Adipocyte (in vitro differentiated cells): ENCODE data around the gene EMP1.

Experiments used
- DNase-seq: peaks from one replicate; pipeline ENCODE4 v3.0.0-alpha.2; 2015; ENCODE audit warnings: low read depth
- H3K27me3 ChIP-seq: replicated peaks from 2 replicates; pipeline ENCODE4 v1.7.0; 2013; ENCODE audit warnings: mild to moderate bottlenecking, low read length, moderate library complexity; ENCODE audit not compliant: control insufficient read depth, insufficient read depth
- H3K36me3 ChIP-seq: 2 replicates; pipeline ENCODE4 v1.7.0; 2013; ENCODE audit warnings: low read length, mild to moderate bottlenecking, moderate library complexity; ENCODE audit not compliant: control insufficient read depth, insufficient read depth, severe bottlenecking
- H3K4me1 ChIP-seq: 2 replicates; pipeline ENCODE4 v1.7.0; 2013; ENCODE audit warnings: mild to moderate bottlenecking, low read length, moderate library complexity; ENCODE audit not compliant: control insufficient read depth, insufficient read depth
- H3K4me3 ChIP-seq: 2 replicates; pipeline ENCODE4 v1.7.0; 2013; ENCODE audit warnings: mild to moderate bottlenecking, low read length, moderate library complexity
- H3K9ac ChIP-seq: 2 replicates; pipeline ENCODE4 v1.7.0; 2013; ENCODE audit warnings: mild to moderate bottlenecking, low read length, moderate library complexity
- H3K9me3 ChIP-seq: 2 replicates; pipeline ENCODE4 v1.7.0; 2013; ENCODE audit warnings: mild to moderate bottlenecking, low read length, moderate library complexity; ENCODE audit not compliant: control insufficient read depth

Gene EMP1

DNA sequence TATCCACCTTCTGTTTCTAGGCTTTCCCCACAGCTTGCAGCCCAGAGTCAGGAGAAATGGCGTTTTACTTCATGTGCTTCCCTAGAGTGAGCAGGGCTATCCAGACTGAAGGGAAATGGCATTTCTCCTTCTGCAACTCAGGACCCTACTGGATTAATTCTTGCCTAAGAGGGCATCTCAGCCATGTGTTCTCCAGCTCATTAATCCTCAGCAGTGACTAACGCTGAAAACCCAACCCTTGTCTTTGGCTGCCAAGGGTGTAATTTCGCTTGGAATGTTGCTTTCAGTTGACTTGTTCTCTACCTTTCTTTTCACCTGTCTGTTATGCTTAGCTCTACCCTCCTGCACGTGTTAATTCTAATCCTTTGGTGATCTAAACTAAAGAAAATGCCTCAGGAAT, 21.0 kb upstream of the EMP1 start:
- H3K4me1 ChIP-seq = peaks cover 70% of the 10 kb centered on the region
- no peaks in the 10 kb centered on the region for H3K36me3 ChIP-seq
- no peak overlapping the region for H3K4me3 ChIP-seq
- peak; percentile 72 for DNase-seq
- no peaks in the 10 kb centered on the region for H3K27me3 ChIP-seq
- no peaks in the 10 kb centered on the region for H3K9me3 ChIP-seq
- H3K9ac ChIP-seq = peak overlapping the region; percentile 61

- Histone ChIP-seq H3K27me3 (no peaks in the 10 kb centered on the region), H3K9me3 (no peaks in the 10 kb centered on the region), H3K9ac (no peak overlapping the region), H3K4me1 (peaks cover 63% of the 10 kb centered on the region), H3K36me3 (no peaks in the 10 kb centered on the region), H3K4me3 (no peak overlapping the region)
- no peak for DNase-seq
Observed at GRCh38 chr12:13176256-13176655, 20.3 kb upstream of the EMP1 start.

DNA sequence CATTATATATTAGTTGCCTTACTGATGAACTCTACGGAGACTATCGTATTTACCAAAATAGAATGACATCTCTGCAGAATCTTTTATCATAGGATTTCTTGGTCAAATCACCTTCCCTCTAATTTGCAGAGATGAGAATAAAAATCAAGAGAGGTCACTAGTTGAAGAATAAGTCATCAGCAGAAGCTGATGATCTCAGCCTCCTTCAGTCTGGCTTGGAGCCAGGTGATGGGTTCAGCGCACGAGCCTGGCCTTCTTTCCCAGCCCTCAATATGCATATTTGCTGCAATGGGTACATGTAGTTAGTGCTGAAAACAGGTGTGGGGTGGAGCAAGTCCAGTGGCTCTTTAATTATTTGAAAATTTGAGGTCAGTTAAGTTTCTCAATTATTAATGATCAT, 19.2 kb upstream of the EMP1 start:
- no peaks in the 10 kb centered on the region for H3K36me3 ChIP-seq
- H3K27me3 ChIP-seq = no peaks in the 10 kb centered on the region
- peaks cover 52% of the 10 kb centered on the region for H3K4me1 ChIP-seq
- no peak for DNase-seq
- no peak overlapping the region for H3K4me3 ChIP-seq
- H3K9me3 ChIP-seq = no peaks in the 10 kb centered on the region
- no peak overlapping the region for H3K9ac ChIP-seq

DNA sequence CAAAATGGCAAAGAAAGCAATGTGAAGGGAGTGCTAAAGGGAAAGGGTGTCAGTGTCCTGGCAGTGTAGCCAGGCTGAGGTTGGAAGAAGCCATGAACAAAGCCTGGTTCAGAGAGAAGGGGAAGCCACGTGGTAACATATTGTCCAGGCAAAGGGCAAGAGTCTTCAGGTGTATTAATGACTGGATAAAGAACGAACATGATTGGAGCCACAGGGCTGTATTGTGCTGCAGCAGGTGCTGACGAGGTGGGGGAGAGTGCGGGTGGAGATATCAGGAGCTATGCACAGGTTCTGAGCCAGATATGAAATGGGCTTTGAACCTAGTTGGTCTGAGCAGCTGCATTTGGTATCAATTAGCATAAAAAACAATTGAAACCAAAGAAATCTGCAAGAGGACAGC, 18.6 kb upstream of the EMP1 start:
- peaks cover 47% of the 10 kb centered on the region for H3K4me1 ChIP-seq
- H3K27me3 ChIP-seq = no peaks in the 10 kb centered on the region
- peak; percentile 13 for DNase-seq
- H3K9me3 ChIP-seq = no peaks in the 10 kb centered on the region
- no peaks in the 10 kb centered on the region for H3K36me3 ChIP-seq
- H3K4me3 ChIP-seq = no peak overlapping the region
- H3K9ac ChIP-seq = no peak overlapping the region

- H3K9me3 ChIP-seq = no peaks in the 10 kb centered on the region
- no peaks in the 10 kb centered on the region for H3K36me3 ChIP-seq
- no peak for DNase-seq
- no peaks in the 10 kb centered on the region for H3K27me3 ChIP-seq
- peaks cover 39% of the 10 kb centered on the region for H3K4me1 ChIP-seq
- peak overlapping the region; percentile 70 for H3K4me3 ChIP-seq
- peak overlapping the region; percentile 72 for H3K9ac ChIP-seq
Observed at GRCh38 chr12:13178568-13179210, 17.8 kb upstream of the EMP1 start.

- peak overlapping the region; percentile 70 for H3K4me3 ChIP-seq
- no peaks in the 10 kb centered on the region for H3K36me3 ChIP-seq
Observed at GRCh38 chr12:13179211-13180074, 17.1 kb upstream of the EMP1 start.

DNA sequence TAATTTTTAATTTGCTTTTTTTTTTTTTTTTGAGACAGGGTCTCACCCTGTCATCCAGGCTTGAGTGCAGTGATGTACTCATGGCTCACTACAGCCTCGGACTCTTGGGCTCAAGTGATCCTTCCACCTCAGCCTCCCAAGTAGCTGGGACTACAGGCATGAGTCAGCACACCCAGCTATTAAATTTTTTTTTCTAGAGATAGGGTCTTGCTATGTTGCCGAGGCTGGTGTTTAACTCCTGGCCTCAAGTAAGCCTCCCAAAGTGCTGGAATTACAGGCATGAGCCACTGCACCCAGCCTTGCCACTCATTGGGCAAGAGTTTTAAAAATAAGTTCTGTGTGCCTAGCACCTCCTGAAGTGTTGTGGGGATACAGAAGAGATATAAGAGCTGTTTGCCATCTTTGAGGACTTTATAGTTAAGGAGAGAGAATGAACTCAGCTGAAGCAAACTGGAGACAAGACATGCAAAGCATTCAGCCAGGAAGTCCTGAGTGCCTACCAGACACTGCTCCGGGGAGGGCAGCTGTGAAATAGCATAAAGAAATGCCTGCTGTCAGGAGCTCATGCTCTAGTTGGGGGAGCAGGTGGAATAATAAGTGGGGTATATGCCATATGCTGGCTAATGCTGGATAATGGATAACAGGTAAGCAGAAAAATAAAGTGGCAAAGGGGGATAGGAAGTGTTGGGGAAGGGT, 15.0 kb upstream of the EMP1 start:
- Histone ChIP-seq H3K4me1 (peaks cover 16% of the 10 kb centered on the region), H3K9ac (no peak overlapping the region), H3K9me3 (no peaks in the 10 kb centered on the region), H3K27me3 (no peaks in the 10 kb centered on the region), H3K4me3 (no peak overlapping the region), H3K36me3 (no peaks in the 10 kb centered on the region)
- DNase-seq = peak; percentile 19

More at GRCh38 chr12:13179211-13180074, 17.1 kb upstream of the EMP1 start:
- peak; percentile 63 for DNase-seq
- no peaks in the 10 kb centered on the region for H3K27me3 ChIP-seq
- peak overlapping the region; percentile 72 for H3K9ac ChIP-seq
- no peaks in the 10 kb centered on the region for H3K9me3 ChIP-seq
- peaks cover 32% of the 10 kb centered on the region for H3K4me1 ChIP-seq

DNA sequence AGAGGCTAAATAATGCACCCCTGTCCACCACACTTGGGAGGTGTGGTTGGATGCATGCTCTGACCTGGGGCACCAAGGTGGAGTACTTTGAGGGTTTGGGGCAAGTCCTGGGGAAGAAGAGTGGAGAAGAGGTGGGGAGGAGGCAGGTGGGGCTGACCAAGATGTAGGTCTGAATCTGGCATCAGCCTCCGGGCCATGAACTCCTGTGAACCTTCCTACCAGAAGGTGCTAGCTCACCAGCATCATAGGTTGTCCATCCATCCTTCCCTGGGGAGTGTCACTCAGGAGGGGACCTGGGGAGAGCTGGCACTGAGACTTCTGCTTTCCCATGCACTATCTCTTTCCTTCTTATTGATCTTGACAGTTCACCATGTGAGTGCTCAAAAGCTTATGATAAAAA, 13.6 kb upstream of the EMP1 start:
- Histone ChIP-seq H3K9ac (no peak overlapping the region), H3K9me3 (no peaks in the 10 kb centered on the region), H3K36me3 (no peaks in the 10 kb centered on the region), H3K27me3 (no peaks in the 10 kb centered on the region), H3K4me3 (no peak overlapping the region), H3K4me1 (peaks cover 26% of the 10 kb centered on the region)
- DNase-seq = no peak

GRCh38 chr12:13183620-13184019, 12.9 kb upstream of the EMP1 start:
- no peaks in the 10 kb centered on the region for H3K27me3 ChIP-seq
- no peak overlapping the region for H3K9ac ChIP-seq
- H3K4me1 ChIP-seq = peaks cover 25% of the 10 kb centered on the region
- no peak overlapping the region for H3K4me3 ChIP-seq
- H3K36me3 ChIP-seq = no peaks in the 10 kb centered on the region
- DNase-seq = peak; percentile 13
- no peaks in the 10 kb centered on the region for H3K9me3 ChIP-seq

- Histone ChIP-seq H3K27me3 (no peaks in the 10 kb centered on the region), H3K4me1 (peaks cover 25% of the 10 kb centered on the region), H3K9ac (no peak overlapping the region), H3K4me3 (no peak overlapping the region), H3K36me3 (no peaks in the 10 kb centered on the region), H3K9me3 (no peaks in the 10 kb centered on the region)
- DNase-seq = no peak
Observed at GRCh38 chr12:13186302-13186701, 10.2 kb upstream of the EMP1 start.

DNA sequence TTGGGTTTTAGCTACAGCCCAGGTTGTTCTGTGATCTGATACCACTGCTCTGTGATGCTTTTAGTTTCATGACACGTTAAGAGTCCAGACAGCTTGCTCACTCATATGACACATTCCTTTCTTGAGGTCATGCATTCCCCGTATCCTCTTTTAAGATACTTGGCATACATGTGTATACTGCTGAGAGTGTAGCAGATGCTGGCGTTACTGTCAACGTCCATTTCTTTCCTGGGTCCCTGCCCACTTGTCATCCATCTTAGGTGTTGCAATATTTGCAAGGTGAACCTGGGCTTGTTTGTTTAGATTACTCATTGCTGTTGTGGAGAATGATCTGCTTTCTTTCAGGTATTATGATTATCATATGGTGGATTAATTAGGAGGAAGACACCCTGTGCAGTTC, 9.1 kb upstream of the EMP1 start:
- Histone ChIP-seq H3K36me3 (no peaks in the 10 kb centered on the region), H3K27me3 (no peaks in the 10 kb centered on the region), H3K4me1 (peaks cover 25% of the 10 kb centered on the region), H3K4me3 (no peak overlapping the region), H3K9me3 (no peaks in the 10 kb centered on the region), H3K9ac (no peak overlapping the region)
- DNase-seq = peak; percentile 33
